ENCODE measurements around the gene CEP128.

GRCh38 chr14:80455031-80455430, 486.5 kb downstream of the CEP128 start:
- TF ChIP-seq POLR2A (IDR thresholded peaks at IDR 0.05) = no peak
- no peak for TF ChIP-seq CTCF (IDR thresholded peaks at IDR 0.05)

All from thyroid gland (tissue), 4 donors.